CD4-positive, CD25-positive, alpha-beta regulatory T cell (primary cell): Measurements from ENCODE around the gene AMD1. TPM values are rescaled to one million over a fixed set of nuclear protein-coding genes. Genes with fewer than 3 reads are reported as not detected.

Experiments
- ATAC-seq, 2 donors: fragments of 150-1000 bp; cut with Tn5 transposase; one replicate each; pipeline ENCODE4 v1.10.0; 2021; ENCODE audit warnings: low read depth in 2 of 2, moderate number of reproducible peaks in 2 of 2, moderate library complexity in 1 of 2
- DNase-seq, 3 donors: peaks; one replicate each; pipeline versions ENCODE4 v3.0.0 to v3.0.0-alpha.2; 2012 to 2022; ENCODE audit warnings: mixed read lengths in 1 of 3
- H3K27ac ChIP-seq: one replicate; pipeline ENCODE4 v1.7.0; 2013; ENCODE audit warnings: mild to moderate bottlenecking, low read length; ENCODE audit not compliant: insufficient read depth, poor library complexity, severe bottlenecking
- H3K27me3 ChIP-seq: one replicate; pipeline ENCODE4 v1.7.0; 2013; ENCODE audit warnings: low read length; ENCODE audit not compliant: control insufficient read depth, insufficient read depth
- H3K36me3 ChIP-seq: one replicate; pipeline ENCODE4 v1.7.0; 2013; ENCODE audit warnings: mild to moderate bottlenecking, low read length, moderate library complexity; ENCODE audit not compliant: control insufficient read depth, insufficient read depth
- H3K4me1 ChIP-seq: 2 replicates; pipeline ENCODE4 v1.7.0; 2013; ENCODE audit warnings: mild to moderate bottlenecking, low read length; ENCODE audit not compliant: insufficient read depth, control insufficient read depth, poor library complexity, severe bottlenecking
- H3K4me3 ChIP-seq: one replicate; pipeline ENCODE4 v1.7.0; 2013; ENCODE audit warnings: low read depth, mild to moderate bottlenecking, low read length, moderate library complexity
- H3K9me3 ChIP-seq, 2 experiments: 1 replicate in 1 of 2; 2 replicates in 1 of 2; pipeline ENCODE4 v1.7.0; 2013; ENCODE audit warnings: low read length in 2 of 2, mild to moderate bottlenecking in 1 of 2, moderate library complexity in 1 of 2; ENCODE audit not compliant: control insufficient read depth in 2 of 2
- H3K27ac Mint-ChIP-seq, 3 donors: one replicate each; pipeline ENCODE4 v1.8.0; 2020 to 2022; ENCODE audit warnings: mild to moderate bottlenecking in 3 of 3, mixed read lengths in 3 of 3, moderate library complexity in 2 of 3
- H3K27me3 Mint-ChIP-seq: one replicate; pipeline ENCODE4 v1.8.0; 2022; ENCODE audit warnings: mild to moderate bottlenecking, mixed read lengths
- H3K36me3 Mint-ChIP-seq: one replicate; pipeline ENCODE4 v1.8.0; 2020; ENCODE audit warnings: mixed read lengths
- H3K4me1 Mint-ChIP-seq, 4 donors: one replicate each; pipeline ENCODE4 v1.8.0; 2020 to 2022; ENCODE audit warnings: mixed read lengths in 4 of 4, mild to moderate bottlenecking in 1 of 4
- H3K4me3 Mint-ChIP-seq, 4 donors: one replicate each; pipeline ENCODE4 v1.8.0; 2020 to 2022; ENCODE audit warnings: mild to moderate bottlenecking in 4 of 4, mixed read lengths in 4 of 4, moderate library complexity in 3 of 4
- H3K9me3 Mint-ChIP-seq, 7 donors: one replicate each; pipeline ENCODE4 v1.8.0; 2020 to 2022; ENCODE audit warnings: mixed read lengths in 7 of 7, mild to moderate bottlenecking in 3 of 7, moderate library complexity in 2 of 7
- polyA plus RNA-seq, 4 donors: library from polyadenylated mRNA; unstranded; fragments of 300-500 nt; fragmentation: Illumina TruSeq; gene quantifications; one replicate each; pipeline ENCODE4 v1.2.3, GENCODE V29; 2021
- total RNA-seq: library from RNA; stranded (reverse); gene quantifications from one replicate; pipeline ENCODE4 v1.2.3, GENCODE V29; 2022

AMD1 gene
- total and polyA plus RNA-seq, 5 donors from 2014 or later, result 60.6 to 133 (median 63.3) TPM

- ATAC-seq, result no peak
Observed at GRCh38 chr6:110939429-110940200, 65.0 kb downstream of the AMD1 start.

GRCh38 chr6:110944681-110945151 is 70.1 kb downstream of the AMD1 start:
- H3K27ac Mint-ChIP-seq, result peak overlapping the region; percentile 50 to 85 (median 75)
- Histone ChIP-seq H3K4me3 (peak overlapping the region; percentile 4), H3K27me3 (no peaks in the 10 kb centered on the region), H3K4me1 (peaks cover 6% of the 10 kb centered on the region), H3K9me3 (no peaks in the 10 kb centered on the region), H3K36me3 (no peaks in the 10 kb centered on the region), H3K27ac (peak overlapping the region; percentile 38)
- peaks cover 0 to 3% (median 0%) of the 10 kb centered on the region in 7 donors for H3K9me3 Mint-ChIP-seq
- no peaks in the 10 kb centered on the region for H3K27me3 Mint-ChIP-seq
- peaks cover 0 to 9% (median 7%) of the 10 kb centered on the region in 4 donors for H3K4me1 Mint-ChIP-seq
- DNase-seq, result peak; percentile 5 to 89 (median 66)
- ATAC-seq, result peak; percentile 97 to 99
- H3K4me3 Mint-ChIP-seq, result no peak overlapping the region
- no peaks in the 10 kb centered on the region for H3K36me3 Mint-ChIP-seq

More at GRCh38 chr6:110939429-110940200, 65.0 kb downstream of the AMD1 start:
- Histone ChIP-seq H3K4me3 (no peak overlapping the region), H3K36me3 (no peaks in the 10 kb centered on the region), H3K27me3 (no peaks in the 10 kb centered on the region), H3K4me1 (peaks cover 6% of the 10 kb centered on the region), H3K9me3 (no peaks in the 10 kb centered on the region), H3K27ac (peak overlapping the region; percentile 30)
- Mint-ChIP-seq H3K36me3 (peaks cover 4% of the 10 kb centered on the region), H3K4me3 (peak overlapping the region in 1 of 4 donors; percentile 3), H3K27ac (peak overlapping the region; percentile 9 to 72 (median 15)), H3K9me3 (peaks cover 0 to 3% (median 0%) of the 10 kb centered on the region in 7 donors), H3K27me3 (no peaks in the 10 kb centered on the region), H3K4me1 (peaks cover 5 to 10% (median 7%) of the 10 kb centered on the region in 4 donors)
- peak in 1 of 3 donors; percentile 70 for DNase-seq

Other genes with a start within 250 kb of the AMD1 start
- gene CDK19, start 59.3 kb upstream of the AMD1 start, total RNA-seq, result 16.5 TPM
- gene CDK19, start 59.3 kb upstream of the AMD1 start, polyA plus RNA-seq, result 1 to 10 TPM; 1.4 to 2.3 (median 1.6) TPM
- 39.9 TPM for gene GTF3C6, start 83.9 kb downstream of the AMD1 start, total RNA-seq
- gene GTF3C6, start 83.9 kb downstream of the AMD1 start, polyA plus RNA-seq, result 100 to 1,000 TPM; 124 to 213 (median 157) TPM
- 11.0 TPM for gene RPF2, start 107.3 kb downstream of the AMD1 start, total RNA-seq
- gene RPF2, start 107.3 kb downstream of the AMD1 start, polyA plus RNA-seq, result 10 to 100 TPM; 17.3 to 24.8 (median 22.4) TPM
- 24.4 TPM for gene SLC16A10, start 212.7 kb downstream of the AMD1 start, total RNA-seq
- gene SLC16A10, start 212.7 kb downstream of the AMD1 start, polyA plus RNA-seq, result 10 to 100 TPM; 31.3 to 39.3 (median 32.6) TPM